SK-N-SH (cell line): ENCODE results near the gene ARHGAP26. TPM values are rescaled to one million over a fixed set of nuclear protein-coding genes. Genes with fewer than 3 reads are reported as not detected.

ENCODE experiments used
- CTCF ChIA-PET: fragments of 300-600, 350-600 bp; formaldehyde crosslinking; extraction: SDS; loops from one replicate; lab custom pipeline; 2021; lab: Yijun Ruan, JAX
- POLR2A ChIA-PET: fragments of 350-600 bp; sonication (Branson Sonifier 250); formaldehyde crosslinking; extraction: SDS; loops from one replicate; lab custom pipeline; 2020; ENCODE audit warnings: antibody characterized with exemption, inconsistent platforms; lab: Yijun Ruan, JAX
- DNase-seq: peaks from one replicate; pipeline ENCODE4 v3.0.0; 2012
- H2AFZ ChIP-seq: fragments of 200-600 bp; sonication (generic); 2 replicates; pipeline ENCODE4 v1.8.1; 2016; ENCODE audit warnings: antibody characterized with exemption, mild to moderate bottlenecking, low read depth
- H3F3A ChIP-seq: fragments of 200-600 bp; sonication (generic); replicated peaks from 2 replicates; pipeline ENCODE3; 2016; ENCODE audit warnings: antibody characterized with exemption, mild to moderate bottlenecking; ENCODE audit not compliant: insufficient read depth
- H3K27ac ChIP-seq, 2 experiments: fragments of 200-500 bp in 1 of 2; fragments of 200-600 bp in 1 of 2; sonication (Bioruptor generic) in 1 of 2; sonication (generic), shearing (Covaris generic) in 1 of 2; 2 replicates each; pipeline versions ENCODE4 v1.5.1 to v1.6.1; 2014 to 2016; ENCODE audit warnings: low read depth in 2 of 2, inconsistent platforms in 1 of 2, low read length in 1 of 2, mild to moderate bottlenecking in 1 of 2, mixed read lengths in 1 of 2
- H3K27me3 ChIP-seq: fragments of 200-600 bp; sonication (generic), shearing (Covaris generic); 2 replicates; pipeline ENCODE4 v1.6.1; 2016; ENCODE audit warnings: mixed run types; ENCODE audit not compliant: insufficient read depth
- H3K36me3 ChIP-seq, 2 experiments: fragments of 200-500 bp in 1 of 2; fragments of 200-600 bp in 1 of 2; sonication (Bioruptor generic) in 1 of 2; sonication (generic) in 1 of 2; replicated peaks in 1 of 2; 2 replicates each; pipeline versions ENCODE3 to v1.5.1; 2014 to 2016; ENCODE audit warnings: low read length in 1 of 2, mild to moderate bottlenecking in 1 of 2; ENCODE audit not compliant: insufficient read depth in 2 of 2, control insufficient read depth in 1 of 2
- H3K4me1 ChIP-seq, 2 experiments: fragments of 200-500 bp in 1 of 2; fragments of 200-600 bp in 1 of 2; sonication (Bioruptor generic) in 1 of 2; sonication (generic), shearing (Covaris generic) in 1 of 2; 2 replicates each; pipeline versions ENCODE4 v1.5.1 to v1.6.1; 2014 to 2016; ENCODE audit warnings: low read depth in 1 of 2, low read length in 1 of 2, mixed run types in 1 of 2; ENCODE audit not compliant: insufficient read depth in 2 of 2, control insufficient read depth in 1 of 2
- H3K4me2 ChIP-seq: fragments of 200-600 bp; sonication (generic), shearing (Covaris generic); 2 replicates; pipeline ENCODE4 v1.6.1; 2017; ENCODE audit warnings: mixed run types
- H3K4me3 ChIP-seq, 2 experiments: fragments of 200-500 bp in 1 of 2; fragments of 200-600 bp in 1 of 2; sonication (Bioruptor generic) in 1 of 2; sonication (generic), shearing (Covaris generic) in 1 of 2; 2 replicates each; pipeline versions ENCODE4 v1.5.1 to v1.8.1; 2014 to 2016; ENCODE audit warnings: low read depth in 2 of 2, inconsistent platforms in 1 of 2, low read length in 1 of 2, mild to moderate bottlenecking in 1 of 2, mixed read lengths in 1 of 2, moderate library complexity in 1 of 2
- H3K79me2 ChIP-seq: fragments of 200-600 bp; sonication (generic); 2 replicates; pipeline ENCODE4 v1.8.1; 2017; ENCODE audit warnings: mild to moderate bottlenecking; ENCODE audit not compliant: insufficient read depth
- H3K9ac ChIP-seq: fragments of 200-600 bp; sonication (generic); 2 replicates; pipeline ENCODE4 v1.6.1; 2017; ENCODE audit warnings: mixed run types
- H3K9me2 ChIP-seq: fragments of 200-600 bp; sonication (generic); 2 replicates; pipeline ENCODE4 v1.6.1; 2017; ENCODE audit warnings: mixed run types
- H3K9me3 ChIP-seq: fragments of 200-600 bp; sonication (generic); 2 replicates; pipeline ENCODE4 v1.6.1; 2017; ENCODE audit warnings: mixed run types, mild to moderate bottlenecking, moderate library complexity
- H4K20me1 ChIP-seq: fragments of 200-600 bp; sonication (generic); 2 replicates; pipeline ENCODE4 v1.6.1; 2017; ENCODE audit warnings: mild to moderate bottlenecking, mixed run types; ENCODE audit not compliant: insufficient read depth
- FOSL2 ChIP-seq: IDR thresholded peaks from 2 replicates; pipeline ENCODE4 v1.4.0; 2012; ENCODE audit warnings: low read depth, mild to moderate bottlenecking, moderate library complexity, borderline replicate concordance
- GABPA ChIP-seq: IDR thresholded peaks from 2 replicates; pipeline ENCODE4 v1.4.0; 2012; ENCODE audit warnings: low read depth, mild to moderate bottlenecking
- IRF3 ChIP-seq: fragments of 150-350 bp; IDR thresholded peaks from 2 replicates; pipeline ENCODE4 v1.6.1; 2016; ENCODE audit warnings: mild to moderate bottlenecking, low read depth, low read length
- NFIC ChIP-seq: IDR thresholded peaks from 2 replicates; pipeline ENCODE4 v1.4.0; 2012; ENCODE audit warnings: borderline replicate concordance
- NRF1 ChIP-seq: IDR thresholded peaks from 2 replicates; pipeline ENCODE4 v1.6.1; 2012; ENCODE audit warnings: low read depth, mild to moderate bottlenecking, low read length
- POLR2AphosphoS5 ChIP-seq: IDR thresholded peaks from 2 replicates; pipeline ENCODE4 v1.6.1; 2012; ENCODE audit warnings: low read depth, low read length
- RCOR1 ChIP-seq: fragments of 150-350 bp; IDR thresholded peaks from 2 replicates; pipeline ENCODE4 v1.6.1; 2017; ENCODE audit warnings: antibody characterized with exemption, low read length
- REST ChIP-seq: IDR thresholded peaks from 2 replicates; pipeline ENCODE4 v1.6.1; 2012; ENCODE audit warnings: mild to moderate bottlenecking, low read depth, low read length, moderate library complexity
- TAF1 ChIP-seq: IDR thresholded peaks from 2 replicates; pipeline ENCODE4 v1.6.1; 2012; ENCODE audit warnings: low read depth, mild to moderate bottlenecking, low read length, moderate library complexity, borderline replicate concordance
- TCF12 ChIP-seq: IDR thresholded peaks from 2 replicates; pipeline ENCODE4 v1.4.0; 2012
- TEAD4 ChIP-seq: IDR thresholded peaks from 2 replicates; pipeline ENCODE4 v1.4.0; 2012; ENCODE audit warnings: mild to moderate bottlenecking, borderline replicate concordance; ENCODE audit not compliant: insufficient read depth
- YY1 ChIP-seq: IDR thresholded peaks from 2 replicates; pipeline ENCODE4 v1.4.0; 2012; ENCODE audit warnings: low read depth, mild to moderate bottlenecking
- ZBTB33 ChIP-seq: IDR thresholded peaks from 2 replicates; pipeline ENCODE4 v1.4.0; 2012; ENCODE audit warnings: low read depth, borderline replicate concordance
- WGBS: methylation state at CpG from one replicate; pipeline ENCODE4 v1.1.6; 2017; ENCODE audit warnings: low lambda C conversion rate; 5-methylcytosine and 5-hydroxymethylcytosine counted together
- polyA plus RNA-seq, 3 experiments: library from polyadenylated mRNA; depleted of rRNA; stranded (reverse); fragments of >200 nt; gene quantifications; 2 replicates each; pipeline ENCODE4 v1.2.3, GENCODE V29; 2012
- TF ChIP-seq, protein P1 (sequence below): IDR thresholded peaks from 2 replicates; pipeline ENCODE4 v1.4.0; 2012; ENCODE audit warnings: low read depth, borderline replicate concordance

ARHGAP26 gene
- polyA plus RNA-seq, 1 of the 3 experiments (the other 2 are of a cell fraction) = 6.1 TPM

DNA sequence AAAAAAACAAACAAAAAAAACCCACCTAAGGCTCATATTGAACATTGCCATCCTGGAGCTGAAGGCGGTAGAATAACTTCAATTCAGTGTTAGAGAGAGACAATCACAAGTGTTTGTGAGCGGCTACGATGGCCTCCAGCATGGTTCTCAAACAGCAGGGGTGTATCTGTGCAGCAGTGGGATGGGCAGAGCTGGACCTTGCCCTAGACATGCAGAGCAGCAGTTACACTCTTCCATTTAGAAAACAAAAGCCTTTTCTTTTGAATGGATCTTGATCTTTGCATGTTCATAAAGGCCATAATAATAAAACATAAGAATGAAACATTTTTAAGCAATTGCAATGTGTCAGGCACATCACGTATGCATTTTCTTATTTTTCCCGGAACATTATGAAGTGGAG is 50.3 kb downstream of the ARHGAP26 start (continued):
- no peak for TF ChIP-seq IRF3

GRCh38 chr5:142821034-142821732 is 51.0 kb downstream of the ARHGAP26 start:
- Histone ChIP-seq H3K4me2 (peak overlapping the region; percentile 25; the same call in 1 of the 2 replicates), H3F3A (peaks cover 32% of the 10 kb centered on the region), H3K9ac (no peak overlapping the region), H3K4me3 (no peak overlapping the region), H3K9me2 (no peaks in the 10 kb centered on the region), H4K20me1 (no peaks in the 10 kb centered on the region), H3K36me3 (no peaks in the 10 kb centered on the region), H3K4me1 (peaks cover 60 to 64% of the 10 kb centered on the region in 2 experiments), H3K9me3 (no peaks in the 10 kb centered on the region), H3K27ac (peak overlapping the region; percentile 64 to 67; a peak in 3 of 4 replicates), H3K27me3 (no peaks in the 10 kb centered on the region), H2AFZ (no peak overlapping the region), H3K79me2 (no peaks in the 10 kb centered on the region)
- ChIA-PET CTCF (interaction anchor here (1.1 to 1.9 kb wide), 5 partner anchors 13 to 108 kb away, joined by 3 to 5 read pairs (median 4); no protein-coding TSS in a partner anchor), POLR2A (no interaction called here)
- TF ChIP-seq POLR2AphosphoS5 (no peak), GABPA (no peak), YY1 (no peak), REST (no peak), TAF1 (no peak), NFIC (0 out of 2 replicates have a peak, but pooled peaks have one; percentile 17), TCF12 (0 out of 2 replicates have a peak, but pooled peaks have one; percentile 0), FOSL2 (no peak), TEAD4 (no peak), ZBTB33 (no peak), RCOR1 (no peak), NRF1 (no peak)
- TF ChIP-seq, protein P1, sequence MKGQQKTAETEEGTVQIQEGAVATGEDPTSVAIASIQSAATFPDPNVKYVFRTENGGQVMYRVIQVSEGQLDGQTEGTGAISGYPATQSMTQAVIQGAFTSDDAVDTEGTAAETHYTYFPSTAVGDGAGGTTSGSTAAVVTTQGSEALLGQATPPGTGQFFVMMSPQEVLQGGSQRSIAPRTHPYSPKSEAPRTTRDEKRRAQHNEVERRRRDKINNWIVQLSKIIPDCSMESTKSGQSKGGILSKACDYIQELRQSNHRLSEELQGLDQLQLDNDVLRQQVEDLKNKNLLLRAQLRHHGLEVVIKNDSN = no peak
- 70% methylated on average over 2 of the region's 2 CpGs for WGBS
- no peak for DNase-seq
